Measurements from ENCODE around the gene SACM1L.

Gene SACM1L

DNA sequence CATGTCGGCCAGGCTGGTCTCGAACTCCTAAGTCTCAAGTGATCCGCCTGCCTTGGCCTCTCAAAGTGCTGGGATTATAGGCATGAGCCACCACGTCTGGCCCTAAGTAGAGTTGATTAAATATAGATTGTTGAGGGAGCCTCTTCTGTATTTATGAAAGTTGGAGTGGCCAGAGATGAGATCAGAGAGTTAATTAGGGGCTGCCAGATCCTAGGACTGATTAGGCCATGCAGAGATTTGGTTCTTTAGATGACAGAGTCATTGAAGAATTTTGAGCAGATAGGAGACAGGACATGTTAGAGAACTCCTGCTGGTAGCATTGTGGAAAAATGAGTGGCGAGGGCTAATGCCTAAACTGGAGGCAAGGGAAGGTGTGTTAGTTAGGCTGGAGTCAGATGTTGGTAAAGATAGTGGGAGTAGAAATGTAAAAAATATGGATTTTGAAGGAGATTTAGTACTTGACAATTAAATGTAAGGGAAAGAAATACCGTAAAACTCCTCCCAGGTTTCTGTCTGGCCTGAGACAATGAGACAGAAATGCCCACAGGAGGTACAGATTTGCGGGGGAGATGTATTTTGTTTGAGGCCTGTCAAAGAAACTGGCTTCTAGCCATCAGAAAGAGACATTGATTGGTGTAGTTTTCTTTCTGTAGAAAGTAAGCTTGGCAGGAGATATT lies 23.4 kb downstream of the SACM1L start:
- TF ChIP-seq, protein P1, sequence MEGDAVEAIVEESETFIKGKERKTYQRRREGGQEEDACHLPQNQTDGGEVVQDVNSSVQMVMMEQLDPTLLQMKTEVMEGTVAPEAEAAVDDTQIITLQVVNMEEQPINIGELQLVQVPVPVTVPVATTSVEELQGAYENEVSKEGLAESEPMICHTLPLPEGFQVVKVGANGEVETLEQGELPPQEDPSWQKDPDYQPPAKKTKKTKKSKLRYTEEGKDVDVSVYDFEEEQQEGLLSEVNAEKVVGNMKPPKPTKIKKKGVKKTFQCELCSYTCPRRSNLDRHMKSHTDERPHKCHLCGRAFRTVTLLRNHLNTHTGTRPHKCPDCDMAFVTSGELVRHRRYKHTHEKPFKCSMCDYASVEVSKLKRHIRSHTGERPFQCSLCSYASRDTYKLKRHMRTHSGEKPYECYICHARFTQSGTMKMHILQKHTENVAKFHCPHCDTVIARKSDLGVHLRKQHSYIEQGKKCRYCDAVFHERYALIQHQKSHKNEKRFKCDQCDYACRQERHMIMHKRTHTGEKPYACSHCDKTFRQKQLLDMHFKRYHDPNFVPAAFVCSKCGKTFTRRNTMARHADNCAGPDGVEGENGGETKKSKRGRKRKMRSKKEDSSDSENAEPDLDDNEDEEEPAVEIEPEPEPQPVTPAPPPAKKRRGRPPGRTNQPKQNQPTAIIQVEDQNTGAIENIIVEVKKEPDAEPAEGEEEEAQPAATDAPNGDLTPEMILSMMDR (IDR thresholded peaks at IDR 0.05; ENCODE audit: low read depth, low read length), result no peak
- H3K4me3 ChIP-seq (ENCODE audit: low read depth, low read length), result no peak overlapping the region

DNA sequence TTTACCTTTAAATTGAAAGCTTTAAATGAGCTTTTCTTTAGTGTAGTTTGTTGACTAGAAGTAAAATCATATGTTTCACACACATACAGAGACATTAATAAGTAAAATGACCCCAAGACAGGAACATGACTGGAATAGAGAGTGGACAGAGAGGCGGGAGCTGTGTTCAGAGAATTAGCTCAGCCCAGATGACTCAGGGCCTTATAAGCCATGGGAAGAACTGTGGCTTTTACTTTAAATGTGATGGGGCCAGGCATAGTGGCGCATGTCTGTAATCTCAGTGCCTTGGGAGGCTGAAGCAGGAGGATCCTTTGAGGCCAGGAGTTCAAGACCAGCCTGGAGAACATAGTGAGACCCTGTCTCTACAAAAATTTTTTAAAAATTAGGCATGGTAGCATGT lies 26.7 kb downstream of the SACM1L start:
- H3K4me3 ChIP-seq (ENCODE audit: low read depth, low read length), result no peak overlapping the region
- TF ChIP-seq, protein P1 (IDR thresholded peaks at IDR 0.05; ENCODE audit: low read depth, low read length), result no peak

- TF ChIP-seq, protein P1 (IDR thresholded peaks at IDR 0.05; ENCODE audit: low read depth, low read length), result no peak
- no peak overlapping the region for H3K4me3 ChIP-seq (ENCODE audit: low read depth, low read length)
These were observed 27.7 kb downstream of the SACM1L start for GRCh38 chr3:45716790-45717336.

- TF ChIP-seq, protein P1 (IDR thresholded peaks at IDR 0.05; ENCODE audit: low read depth, low read length), result no peak
These were observed 30.7 kb downstream of the SACM1L start for GRCh38 chr3:45719655-45720487.

DNA sequence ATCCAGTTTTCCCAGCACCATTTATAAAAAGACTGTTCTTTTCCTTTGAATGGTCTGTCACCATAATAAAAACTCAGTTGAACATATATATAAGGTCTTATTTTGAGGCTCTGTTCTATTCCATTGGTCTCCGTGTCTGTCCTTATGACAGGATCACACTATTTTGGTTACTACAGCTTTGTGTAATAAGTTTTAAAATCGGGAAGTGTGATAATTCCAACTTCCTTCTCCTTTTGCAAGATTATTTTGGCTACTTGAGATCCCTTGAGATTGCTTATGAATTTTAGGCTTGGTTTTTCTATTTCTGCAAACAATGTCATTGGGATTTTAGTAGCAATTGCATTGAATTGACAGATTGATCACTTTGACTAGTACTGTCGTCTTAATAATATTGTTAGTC lies 35.7 kb downstream of the SACM1L start:
- H3K4me3 ChIP-seq (ENCODE audit: low read depth, low read length), result no peak overlapping the region
- TF ChIP-seq, protein P1 (IDR thresholded peaks at IDR 0.05; ENCODE audit: low read depth, low read length), result no peak

More at GRCh38 chr3:45719655-45720487, 30.7 kb downstream of the SACM1L start:
- H3K4me3 ChIP-seq (ENCODE audit: low read depth, low read length), result no peak overlapping the region

GRCh38 chr3:45729614-45730013 lies 40.4 kb downstream of the SACM1L start:
- TF ChIP-seq, protein P1 (IDR thresholded peaks at IDR 0.05; ENCODE audit: low read depth, low read length), result no peak
- no peak overlapping the region for H3K4me3 ChIP-seq (ENCODE audit: low read depth, low read length)
